ENCODE results near the gene ACVRL1.

The ACVRL1 gene

GRCh38 chr12:51900323-51900889, 6.9 kb upstream of the ACVRL1 start:
- no peak for DNase-seq

GRCh38 chr12:51901121-51901817, 6.0 kb upstream of the ACVRL1 start:
- DNase-seq: no peak

- DNase-seq: no peak
These were observed 5.4 kb upstream of the ACVRL1 start for GRCh38 chr12:51901881-51902280.

GRCh38 chr12:51904951-51905470, 2.3 kb upstream of the ACVRL1 start:
- no peak for DNase-seq

- no peak for DNase-seq
These were observed 1.6 kb upstream of the ACVRL1 start for GRCh38 chr12:51905471-51906429.

GRCh38 chr12:51906430-51907082, 748 bp upstream of the ACVRL1 start:
- no peak for DNase-seq

GRCh38 chr12:51907856-51908425, 637 bp downstream of the ACVRL1 start:
- no peak for DNase-seq

GRCh38 chr12:51908876-51909592, 1.7 kb downstream of the ACVRL1 start:
- no peak for DNase-seq

- no peak for DNase-seq
These were observed 2.9 kb downstream of the ACVRL1 start for GRCh38 chr12:51910168-51910567.

- DNase-seq: no peak
These were observed 3.4 kb downstream of the ACVRL1 start for GRCh38 chr12:51910691-51911090.

- no peak for DNase-seq
These were observed 4.0 kb downstream of the ACVRL1 start for GRCh38 chr12:51911307-51911706.

- DNase-seq: no peak
These were observed 4.7 kb downstream of the ACVRL1 start for GRCh38 chr12:51911788-51912711.

GRCh38 chr12:51913071-51914033, 6.0 kb downstream of the ACVRL1 start:
- no peak for DNase-seq

- DNase-seq: no peak
These were observed 7.0 kb downstream of the ACVRL1 start for GRCh38 chr12:51914034-51914923.

GRCh38 chr12:51915003-51915625, 7.8 kb downstream of the ACVRL1 start:
- DNase-seq: no peak

GRCh38 chr12:51915951-51916350, 8.6 kb downstream of the ACVRL1 start:
- DNase-seq: no peak

GRCh38 chr12:51917041-51917590, 9.8 kb downstream of the ACVRL1 start:
- DNase-seq: no peak

Measured in NCI-H1436 treated with DMSO at 0.1 percent for 48 hours (cell line).